RWPE2 (cell line): ENCODE measurements around the gene TM4SF18.

Experiments
- ATAC-seq: fragments of 200-7000 bp; cut with Tn5 transposase; 3 replicates; pipeline ENCODE4 v1.9.1; 2021; ENCODE audit warnings: low read depth
- DNase-seq: peaks from one replicate; pipeline ENCODE4 v3.0.0-alpha.2; 2020; ENCODE audit warnings: low spot score
- H3K27ac ChIP-seq: fragments of 450-650 bp; 2 replicates; pipeline ENCODE4 v1.5.1; 2017; ENCODE audit warnings: mild to moderate bottlenecking; ENCODE audit not compliant: poor library complexity, severe bottlenecking
- H3K27me3 ChIP-seq: fragments of 250-450 bp; sonication (Bioruptor Pico); 2 replicates; pipeline ENCODE4 v1.5.1; 2021; ENCODE audit warnings: mild to moderate bottlenecking, moderate library complexity; ENCODE audit not compliant: insufficient read depth, poor library complexity, severe bottlenecking
- H3K36me3 ChIP-seq: fragments of 250-450 bp; sonication (Bioruptor Pico); 2 replicates; pipeline ENCODE4 v1.5.1; 2020; ENCODE audit warnings: low read depth, mild to moderate bottlenecking, moderate library complexity
- H3K4me1 ChIP-seq: fragments of 250-450 bp; sonication (Bioruptor Pico); 2 replicates; pipeline ENCODE4 v1.5.1; 2021; ENCODE audit warnings: mild to moderate bottlenecking, moderate library complexity; ENCODE audit not compliant: insufficient read depth, poor library complexity, severe bottlenecking
- H3K4me3 ChIP-seq: fragments of 250-450 bp; sonication (Bioruptor Pico); 2 replicates; pipeline ENCODE4 v1.5.1; 2021; ENCODE audit warnings: mild to moderate bottlenecking, moderate library complexity; ENCODE audit not compliant: severe bottlenecking
- H3K9me3 ChIP-seq: fragments of 250-450 bp; sonication (Bioruptor Pico); 2 replicates; pipeline ENCODE4 v1.5.1; 2021; ENCODE audit warnings: mild to moderate bottlenecking, moderate library complexity; ENCODE audit not compliant: severe bottlenecking
- CTCF ChIP-seq: fragments of 450-650 bp; IDR thresholded peaks from one replicate; pipeline ENCODE4 v1.5.1; 2017; ENCODE audit warnings: mild to moderate bottlenecking, moderate library complexity; ENCODE audit not compliant: poor library complexity, severe bottlenecking

The TM4SF18 gene

GRCh38 chr3:149378478-149379309 lies 45.3 kb upstream of the TM4SF18 start:
- ATAC-seq: no peak
- Histone ChIP-seq H3K36me3 (peaks cover 19% of the 10 kb centered on the region), H3K4me1 (peaks cover 47% of the 10 kb centered on the region), H3K27ac (peak overlapping the region; percentile 93), H3K9me3 (no peaks in the 10 kb centered on the region), H3K4me3 (no peak overlapping the region), H3K27me3 (no peaks in the 10 kb centered on the region)
- TF ChIP-seq CTCF: no peak
- no peak for DNase-seq

GRCh38 chr3:149377408-149378364 lies 44.2 kb upstream of the TM4SF18 start, which contains the start of gene TM4SF1:
TSS of gene TM4SF1 (minus strand) at chr3:149377649. CDS start at chr3:149377547, 102 bp downstream.
- ATAC-seq (peak; percentile 89), DNase-seq (peak; percentile 92)
- Histone ChIP-seq H3K36me3 (peaks cover 29% of the 10 kb centered on the region), H3K4me1 (peaks cover 57% of the 10 kb centered on the region), H3K9me3 (no peaks in the 10 kb centered on the region), H3K27ac (peak within 1 kb of the TSS; percentile 93), H3K4me3 (peak within 1 kb of the TSS; percentile 42), H3K27me3 (no peaks in the 10 kb centered on the region)
- no peak for TF ChIP-seq CTCF

GRCh38 chr3:149376718-149377407 lies 43.4 kb upstream of the TM4SF18 start:
- no peak for TF ChIP-seq CTCF
- Histone ChIP-seq H3K4me1 (peaks cover 59% of the 10 kb centered on the region), H3K27ac (peak overlapping the region; percentile 93), H3K27me3 (no peaks in the 10 kb centered on the region), H3K4me3 (peak overlapping the region; percentile 42), H3K9me3 (no peaks in the 10 kb centered on the region), H3K36me3 (peaks cover 37% of the 10 kb centered on the region)
- ATAC-seq (no peak), DNase-seq (no peak)

- no peak for TF ChIP-seq CTCF
- H3K27me3 ChIP-seq: no peaks in the 10 kb centered on the region
- ATAC-seq (no peak), DNase-seq (no peak)
- H3K4me3 ChIP-seq: peak overlapping the region; percentile 42
- H3K9me3 ChIP-seq: no peaks in the 10 kb centered on the region
- H3K27ac ChIP-seq: peak overlapping the region; percentile 93
- H3K4me1 ChIP-seq: peaks cover 67% of the 10 kb centered on the region
- H3K36me3 ChIP-seq: peaks cover 49% of the 10 kb centered on the region
Measured at GRCh38 chr3:149375501-149376196, 42.2 kb upstream of the TM4SF18 start.
